ENCODE measurements around the gene SMIM38.

DNA sequence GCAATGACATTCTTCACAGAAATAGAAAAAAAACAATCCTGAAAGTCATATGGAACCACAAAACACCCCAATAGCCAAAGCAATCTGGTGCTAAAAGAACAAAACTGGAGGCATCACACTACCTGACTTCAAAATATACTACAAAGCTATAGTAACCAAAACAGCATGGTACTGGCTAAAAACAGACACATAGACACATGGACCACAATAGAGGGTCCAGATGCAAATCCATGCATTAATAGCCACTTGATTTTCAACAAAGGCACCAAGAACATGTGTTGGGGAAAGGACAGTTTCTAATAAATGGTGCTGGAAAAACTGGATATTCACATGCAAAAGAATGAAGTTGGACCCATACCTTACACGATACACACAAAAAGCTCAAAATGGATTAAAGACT, 27.9 kb upstream of the SMIM38 start:
- TF ChIP-seq, protein P1, sequence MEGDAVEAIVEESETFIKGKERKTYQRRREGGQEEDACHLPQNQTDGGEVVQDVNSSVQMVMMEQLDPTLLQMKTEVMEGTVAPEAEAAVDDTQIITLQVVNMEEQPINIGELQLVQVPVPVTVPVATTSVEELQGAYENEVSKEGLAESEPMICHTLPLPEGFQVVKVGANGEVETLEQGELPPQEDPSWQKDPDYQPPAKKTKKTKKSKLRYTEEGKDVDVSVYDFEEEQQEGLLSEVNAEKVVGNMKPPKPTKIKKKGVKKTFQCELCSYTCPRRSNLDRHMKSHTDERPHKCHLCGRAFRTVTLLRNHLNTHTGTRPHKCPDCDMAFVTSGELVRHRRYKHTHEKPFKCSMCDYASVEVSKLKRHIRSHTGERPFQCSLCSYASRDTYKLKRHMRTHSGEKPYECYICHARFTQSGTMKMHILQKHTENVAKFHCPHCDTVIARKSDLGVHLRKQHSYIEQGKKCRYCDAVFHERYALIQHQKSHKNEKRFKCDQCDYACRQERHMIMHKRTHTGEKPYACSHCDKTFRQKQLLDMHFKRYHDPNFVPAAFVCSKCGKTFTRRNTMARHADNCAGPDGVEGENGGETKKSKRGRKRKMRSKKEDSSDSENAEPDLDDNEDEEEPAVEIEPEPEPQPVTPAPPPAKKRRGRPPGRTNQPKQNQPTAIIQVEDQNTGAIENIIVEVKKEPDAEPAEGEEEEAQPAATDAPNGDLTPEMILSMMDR (conservative IDR thresholded peaks at IDR 0.05; ENCODE audit: low read depth in 2 of 2) = no peak
- TF ChIP-seq EZH2 (IDR thresholded peaks at IDR 0.05; ENCODE audit: low read depth, unreplicated experiment) = no peak
- no peak for TF ChIP-seq JUNB (IDR thresholded peaks at IDR 0.05; ENCODE audit: unreplicated experiment)

Measured in GM23338 (cell line).